GM12875 (cell line): ENCODE data around the gene RGS6.
A peak's percentile ranks its signal among the peaks of the same experiment; 100 is the strongest.

Experiments
- H3K4me3 ChIP-seq: one replicate; pipeline ENCODE4 v1.5.1; 2011; ENCODE audit warnings: low read depth, low read length, control low read depth
- CTCF ChIP-seq: IDR thresholded peaks from 2 replicates; pipeline ENCODE4 v1.5.1; 2011; ENCODE audit warnings: low read depth, mild to moderate bottlenecking, control low read depth, inconsistent platforms, low read length, moderate library complexity, borderline replicate concordance; ENCODE audit not compliant: insufficient read depth

RGS6 gene

GRCh38 chr14:72419226-72419775, 487.1 kb downstream of the RGS6 start:
- H3K4me3 ChIP-seq = no peak overlapping the region
- no peak for TF ChIP-seq CTCF

- H3K4me3 ChIP-seq = no peak overlapping the region
Measured at GRCh38 chr14:72420749-72421474, 488.7 kb downstream of the RGS6 start.

GRCh38 chr14:72423957-72424356, 491.7 kb downstream of the RGS6 start:
- no peak overlapping the region for H3K4me3 ChIP-seq
- no peak for TF ChIP-seq CTCF

More at GRCh38 chr14:72420749-72421474, 488.7 kb downstream of the RGS6 start:
- TF ChIP-seq CTCF = peak; percentile 86

- TF ChIP-seq CTCF = no peak
- no peak overlapping the region for H3K4me3 ChIP-seq
Measured at GRCh38 chr14:72430457-72430856, 498.2 kb downstream of the RGS6 start.

GRCh38 chr14:72432748-72433147, 500.5 kb downstream of the RGS6 start:
- no peak overlapping the region for H3K4me3 ChIP-seq
- no peak for TF ChIP-seq CTCF

- TF ChIP-seq CTCF = no peak
- H3K4me3 ChIP-seq = no peak overlapping the region
Measured at GRCh38 chr14:72433511-72433910, 501.3 kb downstream of the RGS6 start.

GRCh38 chr14:72434856-72435255, 502.6 kb downstream of the RGS6 start:
- no peak for TF ChIP-seq CTCF
- no peak overlapping the region for H3K4me3 ChIP-seq
